Colonic mucosa (tissue), 4 donors: ENCODE data around the gene SWAP70. TPM values are rescaled to one million over a fixed set of nuclear protein-coding genes. Genes with fewer than 3 reads are reported as not detected.

Source experiments
- DNase-seq: peaks from one replicate; pipeline ENCODE4 v3.0.0-alpha.2; 2020
- H3K27ac ChIP-seq: fragments of 200-600 bp; one replicate; pipeline ENCODE4 v1.8.0; 2021
- H3K27me3 ChIP-seq: fragments of 200-600 bp; one replicate; pipeline ENCODE4 v1.8.0; 2021
- H3K36me3 ChIP-seq: fragments of 200-600 bp; one replicate; pipeline ENCODE4 v1.8.0; 2021
- H3K4me1 ChIP-seq: fragments of 200-600 bp; one replicate; pipeline ENCODE4 v1.8.0; 2021; ENCODE audit warnings: mild to moderate bottlenecking
- H3K4me3 ChIP-seq: fragments of 200-600 bp; one replicate; pipeline ENCODE4 v1.8.0; 2021
- H3K9ac ChIP-seq, 2 donors: one replicate each; pipeline ENCODE4 v1.7.0; 2013; ENCODE audit warnings: control low read depth in 2 of 2, low read depth in 2 of 2, low read length in 2 of 2
- H3K9me3 ChIP-seq: fragments of 200-600 bp; one replicate; pipeline ENCODE4 v1.8.0; 2021
- intact Hi-C: fragments of 100-400 bp; cut with DNase I; formaldehyde crosslinking; loops from one replicate; pipeline ENCODE4 v1.14.1; 2022
- total RNA-seq, 2 donors: library from RNA; stranded (reverse); fragmentation: NEBNext Ultra II Directional in 1 of 2; extraction: Animal tissue kit (Norgen Biotek cat#: 25700) in 1 of 2; gene quantifications; one replicate each; pipeline ENCODE4 v1.2.1, GENCODE V29; 2021
- TF ChIP-seq, protein P1 (sequence below): fragments of 200-600 bp; IDR thresholded peaks from one replicate; pipeline ENCODE4 v1.8.0; 2022; ENCODE audit warnings: antibody characterized with exemption, mild to moderate bottlenecking
- donor health status: healthy.
- donor health status: DM: no; HTN: no; CAD: no.
- donor health status: DM: no; HTN: no; CAD: no.

SWAP70 gene
- total RNA-seq, 2 donors from 2014 or later, result 13.1 to 21.2 TPM

- Histone ChIP-seq H3K27me3 (no peaks in the 10 kb centered on the region), H3K9ac (no peak overlapping the region), H3K27ac (no peak overlapping the region), H3K36me3 (no peaks in the 10 kb centered on the region), H3K4me1 (no peaks in the 10 kb centered on the region), H3K9me3 (no peaks in the 10 kb centered on the region), H3K4me3 (no peak overlapping the region)
- TF ChIP-seq, protein P1, sequence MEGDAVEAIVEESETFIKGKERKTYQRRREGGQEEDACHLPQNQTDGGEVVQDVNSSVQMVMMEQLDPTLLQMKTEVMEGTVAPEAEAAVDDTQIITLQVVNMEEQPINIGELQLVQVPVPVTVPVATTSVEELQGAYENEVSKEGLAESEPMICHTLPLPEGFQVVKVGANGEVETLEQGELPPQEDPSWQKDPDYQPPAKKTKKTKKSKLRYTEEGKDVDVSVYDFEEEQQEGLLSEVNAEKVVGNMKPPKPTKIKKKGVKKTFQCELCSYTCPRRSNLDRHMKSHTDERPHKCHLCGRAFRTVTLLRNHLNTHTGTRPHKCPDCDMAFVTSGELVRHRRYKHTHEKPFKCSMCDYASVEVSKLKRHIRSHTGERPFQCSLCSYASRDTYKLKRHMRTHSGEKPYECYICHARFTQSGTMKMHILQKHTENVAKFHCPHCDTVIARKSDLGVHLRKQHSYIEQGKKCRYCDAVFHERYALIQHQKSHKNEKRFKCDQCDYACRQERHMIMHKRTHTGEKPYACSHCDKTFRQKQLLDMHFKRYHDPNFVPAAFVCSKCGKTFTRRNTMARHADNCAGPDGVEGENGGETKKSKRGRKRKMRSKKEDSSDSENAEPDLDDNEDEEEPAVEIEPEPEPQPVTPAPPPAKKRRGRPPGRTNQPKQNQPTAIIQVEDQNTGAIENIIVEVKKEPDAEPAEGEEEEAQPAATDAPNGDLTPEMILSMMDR, result no peak
- no peak for DNase-seq
- intact Hi-C loops, result no loop called here
Observed at GRCh38 chr11:9626496-9627394, 37.1 kb upstream of the SWAP70 start.

GRCh38 chr11:9629064-9629463 lies 34.8 kb upstream of the SWAP70 start:
- no peak overlapping the region for H3K27ac ChIP-seq
- H3K27me3 ChIP-seq, result no peaks in the 10 kb centered on the region
- no peaks in the 10 kb centered on the region for H3K4me1 ChIP-seq
- H3K4me3 ChIP-seq, result no peak overlapping the region
- no peak for DNase-seq
- no peaks in the 10 kb centered on the region for H3K36me3 ChIP-seq
- no peak overlapping the region for H3K9ac ChIP-seq
- H3K9me3 ChIP-seq, result no peaks in the 10 kb centered on the region
- intact Hi-C loops, result no loop called here
- TF ChIP-seq, protein P1, result no peak

- Histone ChIP-seq H3K9me3 (no peaks in the 10 kb centered on the region), H3K4me3 (no peak overlapping the region), H3K9ac (no peak overlapping the region), H3K4me1 (no peaks in the 10 kb centered on the region), H3K36me3 (no peaks in the 10 kb centered on the region), H3K27ac (no peak overlapping the region), H3K27me3 (no peaks in the 10 kb centered on the region)
- intact Hi-C loops, result no loop called here
- DNase-seq, result no peak
- TF ChIP-seq, protein P1, result no peak
Observed at GRCh38 chr11:9633679-9634078, 30.2 kb upstream of the SWAP70 start.

DNA sequence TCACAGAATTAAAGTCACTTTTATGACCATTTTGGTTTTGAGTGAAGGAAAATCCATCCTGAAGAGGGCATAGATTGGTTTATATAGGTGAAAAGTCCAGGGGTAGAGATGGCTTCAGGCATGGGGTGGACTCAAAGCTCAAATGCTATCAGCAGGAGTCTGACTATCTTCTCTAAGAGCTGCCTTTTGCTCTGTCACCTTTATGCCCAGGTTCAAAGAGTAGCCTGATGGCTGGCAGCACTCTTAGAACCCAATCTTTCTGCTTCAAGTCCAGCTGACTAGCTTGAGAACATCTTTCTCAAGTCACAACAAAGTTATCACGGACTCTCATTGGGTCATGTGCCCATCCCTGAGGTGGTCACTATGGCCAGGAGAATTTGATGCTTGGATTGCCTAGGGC lies 27.2 kb upstream of the SWAP70 start:
- no peak for DNase-seq
- no peaks in the 10 kb centered on the region for H3K9me3 ChIP-seq
- no peaks in the 10 kb centered on the region for H3K27me3 ChIP-seq
- H3K4me3 ChIP-seq, result no peak overlapping the region
- no peak overlapping the region for H3K27ac ChIP-seq
- TF ChIP-seq, protein P1, result no peak
- intact Hi-C loops, result no loop called here
- H3K9ac ChIP-seq, result no peak overlapping the region
- H3K36me3 ChIP-seq, result no peaks in the 10 kb centered on the region
- no peaks in the 10 kb centered on the region for H3K4me1 ChIP-seq

- Histone ChIP-seq H3K9me3 (no peaks in the 10 kb centered on the region), H3K4me3 (no peak overlapping the region), H3K27ac (no peak overlapping the region), H3K27me3 (no peaks in the 10 kb centered on the region), H3K9ac (no peak overlapping the region), H3K4me1 (no peaks in the 10 kb centered on the region), H3K36me3 (no peaks in the 10 kb centered on the region)
- DNase-seq, result peak; percentile 34
- intact Hi-C loops, result no loop called here
- TF ChIP-seq, protein P1, result no peak
Observed at GRCh38 chr11:9639099-9639498, 24.8 kb upstream of the SWAP70 start.
